Stimulated activated CD4-positive, alpha-beta T cell treated with anti-CD3 and anti-CD28 coated beads, Interleukin-12 subunit alpha, Interleukin-12 subunit beta, amount 100 ng/mL, for 4 hours (primary cell): ENCODE measurements around the gene MROH7.

Experiments used
- DNase-seq: peaks from one replicate; pipeline ENCODE4 v3.0.0-alpha.2; 2020

MROH7 gene

DNA sequence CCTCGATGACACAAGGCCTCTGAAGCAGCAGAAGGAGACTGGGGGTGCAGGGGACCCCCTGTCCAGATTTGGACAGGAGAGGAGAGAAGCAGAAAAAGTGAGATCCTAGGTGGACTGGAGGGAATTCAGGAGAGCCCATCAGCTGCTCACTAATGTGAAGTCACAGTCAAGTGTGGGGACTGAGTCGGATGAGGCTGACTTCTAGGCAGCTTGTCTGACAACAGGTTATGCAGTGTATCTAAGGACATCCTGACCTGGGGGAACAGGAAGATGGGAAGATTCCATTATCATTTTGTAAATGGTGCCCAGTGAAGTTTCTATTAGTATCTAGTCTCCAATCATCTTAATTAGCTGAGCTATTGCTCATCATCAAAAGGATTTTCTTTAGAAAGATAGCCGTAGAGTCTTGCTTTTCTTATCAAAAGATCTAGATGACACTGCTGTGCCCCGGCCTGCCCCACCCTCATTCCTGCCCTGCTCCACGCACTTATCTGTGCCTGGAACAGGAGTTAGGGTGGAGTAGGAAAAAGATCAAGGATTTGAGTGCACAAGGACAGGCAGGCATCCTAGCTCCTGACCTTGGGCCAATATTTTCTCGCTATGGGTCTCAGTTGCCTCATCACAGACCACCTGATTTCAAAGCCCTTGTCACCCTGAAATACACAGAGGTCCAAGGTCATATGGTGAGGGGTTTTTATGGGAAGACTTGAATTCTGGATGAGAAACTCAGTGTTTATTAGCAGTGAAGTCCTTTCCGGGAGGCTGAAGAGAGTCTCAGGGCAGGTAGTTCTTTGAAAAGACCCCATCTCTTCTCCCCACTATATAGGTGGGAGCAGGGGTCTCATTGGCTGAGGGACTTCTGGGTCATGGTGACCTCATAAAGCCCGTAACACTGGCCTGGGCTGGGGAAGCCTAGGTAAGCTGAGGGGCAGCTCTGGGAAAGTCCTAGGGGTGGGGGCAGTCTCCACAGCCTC, at the start of gene MROH7:
MROH7 (plus strand) TSS at position 924 of the 974 bp plus-strand sequence. CDS start 11,141 bp downstream, outside the sequence.
- DNase-seq: no peak

DNA sequence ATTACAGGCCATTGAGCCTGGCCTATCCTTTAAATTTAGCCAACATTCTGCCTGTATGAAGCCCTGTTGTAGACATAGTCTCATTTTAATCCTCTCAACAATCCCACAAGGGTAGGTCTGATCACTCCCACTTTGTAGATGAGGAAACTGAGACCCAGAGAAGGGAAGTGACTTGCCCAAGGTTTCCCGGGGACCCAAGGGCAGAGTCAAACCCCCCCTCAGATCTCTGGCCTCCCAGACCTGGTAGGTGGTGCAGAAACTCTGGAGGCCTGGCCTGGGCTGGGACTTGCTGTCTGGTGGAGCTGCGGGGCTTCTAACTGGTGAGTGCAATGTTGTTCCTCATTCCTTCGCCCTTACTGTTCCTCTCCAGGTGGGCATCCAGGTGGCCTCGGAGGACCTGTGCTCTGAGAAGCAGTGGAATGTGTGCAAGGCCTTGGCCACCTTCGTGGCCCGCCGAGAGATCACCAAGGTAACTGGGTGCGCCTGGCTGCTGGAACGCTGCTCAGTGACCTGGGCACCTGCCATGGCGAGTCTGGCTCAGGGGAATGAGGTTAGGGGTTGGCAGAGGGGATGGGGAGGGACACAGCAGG, 47.9 kb upstream of the MROH7 start:
- DNase-seq: no peak

- DNase-seq: no peak
Measured at GRCh38 chr1:54594463-54594862, 47.1 kb upstream of the MROH7 start.

DNA sequence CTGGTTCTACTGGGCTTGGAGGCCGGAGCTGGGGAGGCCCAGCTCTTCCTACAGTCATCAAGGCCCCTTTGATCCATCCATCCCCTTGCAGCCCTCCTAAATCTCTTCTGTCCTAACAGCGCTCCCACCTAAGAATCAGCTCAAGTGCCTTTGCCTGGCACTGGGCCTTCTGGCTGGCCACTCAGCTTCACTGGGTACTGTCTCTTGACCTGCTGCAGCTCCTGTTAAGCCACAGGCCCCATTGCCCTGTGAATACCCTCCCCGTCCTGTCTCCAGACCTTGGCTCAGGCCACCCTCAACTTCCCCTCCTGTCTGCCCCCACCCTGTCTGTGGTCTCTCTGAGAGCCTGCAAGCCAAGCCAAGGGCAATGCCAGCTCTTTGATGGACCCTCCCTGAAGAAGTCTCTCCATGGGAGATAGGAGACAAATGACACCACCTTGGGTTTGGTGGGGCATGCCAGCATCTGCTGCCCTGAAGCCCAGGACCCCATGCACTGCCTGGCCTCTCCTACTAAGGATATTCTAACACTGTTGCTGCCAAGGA, 45.6 kb upstream of the MROH7 start:
- no peak for DNase-seq

DNA sequence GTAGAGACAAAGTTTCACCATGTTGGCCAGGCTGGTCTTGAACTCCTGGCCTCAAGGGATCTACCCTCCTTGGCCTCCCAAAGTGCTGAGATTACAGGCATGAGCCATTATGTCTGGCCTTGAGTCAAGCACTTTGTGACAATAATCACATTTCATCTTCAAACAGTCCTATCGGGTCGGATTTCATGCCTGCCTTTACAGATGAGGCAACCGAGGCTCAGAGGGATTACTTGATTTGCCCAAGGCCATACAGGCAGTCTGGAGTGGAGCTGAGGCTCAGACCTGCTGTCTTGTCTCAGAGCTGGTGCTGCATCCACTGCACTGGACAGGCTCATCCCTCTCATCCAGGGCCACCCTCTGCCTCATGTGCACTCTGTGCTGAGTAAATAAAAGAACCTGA, 44.8 kb upstream of the MROH7 start:
- DNase-seq: no peak

GRCh38 chr1:54597455-54598030, 44.0 kb upstream of the MROH7 start:
- no peak for DNase-seq

- no peak for DNase-seq
Measured at GRCh38 chr1:54599211-54599823, 42.3 kb upstream of the MROH7 start.

GRCh38 chr1:54600947-54601721, 40.5 kb upstream of the MROH7 start:
- no peak for DNase-seq

- no peak for DNase-seq
Measured at GRCh38 chr1:54601730-54602129, 39.9 kb upstream of the MROH7 start.

- no peak for DNase-seq
Measured at GRCh38 chr1:54602554-54602953, 39.0 kb upstream of the MROH7 start.

- DNase-seq: no peak
Measured at GRCh38 chr1:54603241-54603640, 38.3 kb upstream of the MROH7 start.

GRCh38 chr1:54604051-54604450, 37.5 kb upstream of the MROH7 start:
- no peak for DNase-seq

DNA sequence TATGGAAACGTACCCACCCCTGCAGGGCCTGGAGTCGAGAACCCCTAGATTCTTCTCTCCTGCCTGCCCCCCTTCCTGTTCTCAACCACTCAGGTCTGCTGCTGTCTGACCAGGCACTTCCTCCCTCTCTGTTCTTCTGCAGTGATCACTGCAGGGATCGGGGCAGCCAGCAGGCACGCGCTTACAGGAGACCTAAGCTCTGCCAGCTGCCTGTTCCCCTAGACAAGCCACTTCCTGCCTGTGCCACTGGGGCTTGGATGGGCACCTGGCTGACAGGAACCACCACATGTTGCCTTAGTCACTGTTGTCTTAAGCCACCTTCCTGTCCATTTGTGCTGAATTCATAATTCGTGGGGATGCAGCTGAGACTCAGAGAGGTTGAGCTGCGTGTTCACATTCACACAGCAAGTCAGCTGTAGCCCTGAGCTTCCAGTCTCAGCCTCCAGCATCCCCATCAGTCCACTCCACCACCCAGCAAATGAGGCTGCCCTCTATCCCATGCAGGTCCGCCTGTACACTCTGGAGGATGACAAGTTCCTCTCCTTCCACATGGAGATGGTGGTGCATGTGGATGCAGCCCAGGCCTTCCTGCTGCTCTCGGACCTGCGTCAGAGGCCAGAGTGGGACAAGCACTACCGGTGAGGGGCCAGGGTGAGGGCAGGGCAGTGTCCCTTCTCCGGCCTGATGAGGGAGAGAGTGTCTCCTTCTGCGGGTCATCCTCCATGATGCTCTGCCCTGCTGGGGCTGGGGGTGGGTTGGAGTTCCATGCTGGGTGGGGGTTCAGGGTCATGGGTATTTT, 36.8 kb upstream of the MROH7 start:
- DNase-seq: peak; percentile 6

DNA sequence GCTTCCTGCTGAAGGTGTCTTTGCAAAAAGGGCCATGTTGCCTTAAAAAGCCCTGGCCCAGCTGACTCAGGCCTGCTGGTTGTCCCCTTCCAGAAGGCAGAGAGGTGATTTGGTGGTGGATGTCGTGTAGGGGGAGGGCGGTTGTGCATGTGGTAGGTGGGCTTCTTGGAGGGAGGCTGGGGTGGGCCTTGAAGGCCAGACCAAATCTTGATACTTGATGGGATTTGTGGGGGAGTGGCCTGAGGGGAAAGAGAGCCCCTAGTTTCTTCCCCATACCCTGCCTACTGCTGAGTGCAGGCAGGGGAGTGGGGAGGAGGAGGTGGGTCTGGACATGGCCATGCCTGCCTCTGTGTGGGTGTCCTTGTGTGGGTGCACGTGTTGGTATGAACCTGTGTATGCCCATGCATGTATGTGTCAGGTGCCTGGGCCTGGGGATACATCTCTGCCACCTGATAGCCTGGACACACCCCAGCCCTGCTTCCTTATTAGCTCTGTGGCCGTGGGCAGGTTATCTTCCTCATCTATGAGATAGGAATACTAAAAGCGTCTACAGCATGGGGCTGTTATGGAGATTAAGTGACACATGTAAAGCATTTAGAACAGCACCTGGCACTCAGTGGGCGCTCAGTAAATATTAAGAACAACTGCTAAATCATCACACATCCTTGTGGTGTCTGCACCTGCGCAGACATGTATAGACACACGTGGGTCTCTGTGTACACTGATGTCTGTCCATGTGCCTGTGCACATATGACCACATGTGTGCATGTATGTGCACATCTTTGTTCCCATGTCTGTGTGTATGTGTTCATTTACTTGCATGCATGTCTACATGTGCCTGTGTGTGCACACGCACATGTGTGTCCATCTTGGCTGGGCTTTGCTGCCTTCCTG, 35.2 kb upstream of the MROH7 start:
- DNase-seq: no peak

DNA sequence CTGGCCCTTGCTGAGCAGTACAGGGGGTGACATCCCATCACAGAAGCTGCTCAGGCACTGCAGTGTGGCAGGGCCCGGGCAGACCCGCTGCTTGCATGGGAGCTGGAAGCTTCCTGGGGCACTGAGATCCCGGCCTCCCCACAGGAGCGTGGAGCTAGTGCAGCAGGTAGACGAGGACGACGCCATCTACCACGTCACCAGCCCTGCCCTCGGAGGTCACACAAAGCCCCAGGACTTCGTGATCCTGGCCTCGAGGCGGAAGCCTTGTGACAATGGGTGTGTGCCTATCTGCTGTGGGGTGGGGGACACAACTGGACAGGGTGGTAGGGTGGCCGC, 34.6 kb upstream of the MROH7 start:
- DNase-seq: no peak

GRCh38 chr1:54607821-54608565, 33.6 kb upstream of the MROH7 start:
- no peak for DNase-seq

DNA sequence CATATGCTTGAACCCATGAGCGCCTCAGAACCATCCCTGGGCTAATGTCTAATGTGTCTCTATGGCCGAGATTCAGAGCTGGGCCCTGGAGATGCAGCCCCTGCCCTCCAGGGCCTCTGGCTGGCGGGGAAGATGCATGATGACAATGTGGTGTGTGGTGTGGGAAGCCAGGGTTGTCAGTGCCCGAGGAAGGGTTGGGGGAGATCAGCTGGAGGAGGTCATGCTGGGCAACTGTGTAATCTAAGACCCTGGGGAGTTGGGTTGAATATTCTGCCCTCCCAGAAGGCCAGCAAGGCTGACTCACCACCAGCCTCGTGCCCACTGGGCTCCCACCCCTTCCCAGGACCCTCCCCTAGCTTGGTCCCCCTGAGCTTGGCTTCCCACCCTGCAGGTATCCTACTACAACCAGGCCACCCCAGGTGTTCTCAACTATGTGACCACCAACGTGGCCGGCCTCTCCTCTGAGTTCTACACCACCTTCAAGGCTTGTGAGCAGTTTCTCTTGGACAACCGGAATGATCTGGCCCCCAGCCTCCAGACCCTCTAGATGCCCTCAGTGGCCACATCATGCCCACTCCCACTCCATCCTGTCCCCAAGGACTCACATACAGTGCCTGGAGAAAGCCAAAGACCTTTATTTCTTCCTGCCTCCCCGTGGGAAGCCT, 32.9 kb upstream of the MROH7 start:
- no peak for DNase-seq

DNA sequence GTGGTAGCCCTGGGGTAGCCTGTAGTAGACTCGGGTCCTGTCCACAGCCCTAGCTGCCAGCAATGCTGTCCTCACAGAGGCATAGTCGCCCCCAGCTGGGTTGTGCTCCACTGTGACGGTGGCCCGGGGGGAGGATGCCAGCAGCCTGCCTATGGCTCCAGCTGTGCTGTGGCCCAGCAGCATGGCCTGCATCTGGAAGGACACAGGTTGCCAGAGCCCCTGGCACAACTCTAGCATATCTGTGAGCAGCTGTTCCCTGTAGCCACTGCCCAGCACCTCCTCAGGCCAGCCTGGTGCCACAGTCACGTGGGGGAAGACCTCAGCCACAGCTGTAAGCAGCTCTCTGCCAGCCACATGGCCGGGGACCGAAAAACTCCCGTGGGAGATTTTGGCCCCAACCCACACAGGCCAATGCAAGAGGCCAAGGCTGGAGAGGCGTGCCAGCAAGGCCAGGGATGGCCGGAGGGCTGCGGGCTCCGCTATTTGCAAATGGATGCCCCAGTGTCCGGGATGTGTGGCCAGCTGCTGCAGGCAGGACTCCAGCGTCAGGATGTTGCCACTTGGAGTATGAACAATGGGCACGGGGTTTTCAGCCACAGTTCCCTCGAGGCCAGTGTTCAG, 32.2 kb upstream of the MROH7 start:
- DNase-seq: no peak

- no peak for DNase-seq
Measured at GRCh38 chr1:54610048-54610447, 31.5 kb upstream of the MROH7 start.
